Measurements from ENCODE around the gene APAF1.
A peak's percentile ranks its signal among the peaks of the same experiment; 100 is the strongest.

The APAF1 gene

DNA sequence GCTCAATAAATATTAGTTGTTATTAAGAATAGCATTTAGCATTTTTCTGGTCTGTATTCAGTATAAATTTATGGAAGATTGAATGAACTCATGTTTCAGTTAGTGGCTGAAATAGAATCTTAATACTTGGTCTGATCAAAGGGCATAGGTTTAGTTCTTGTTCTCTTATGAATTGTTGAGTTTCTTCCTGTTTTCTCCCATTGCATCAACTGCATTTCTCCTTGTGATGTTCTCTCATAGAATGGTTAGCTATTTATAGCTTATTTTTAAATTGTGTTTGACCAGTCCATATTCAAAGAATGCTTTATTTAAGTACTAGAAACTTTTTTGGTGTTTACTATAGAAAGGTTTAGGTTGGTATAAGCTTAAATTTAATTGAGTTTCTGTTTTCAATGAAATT is 29.8 kb downstream of the APAF1 start:
- DNase-seq: no peak

GRCh38 chr12:98678236-98678945 is 33.3 kb downstream of the APAF1 start:
- DNase-seq: no peak

DNA sequence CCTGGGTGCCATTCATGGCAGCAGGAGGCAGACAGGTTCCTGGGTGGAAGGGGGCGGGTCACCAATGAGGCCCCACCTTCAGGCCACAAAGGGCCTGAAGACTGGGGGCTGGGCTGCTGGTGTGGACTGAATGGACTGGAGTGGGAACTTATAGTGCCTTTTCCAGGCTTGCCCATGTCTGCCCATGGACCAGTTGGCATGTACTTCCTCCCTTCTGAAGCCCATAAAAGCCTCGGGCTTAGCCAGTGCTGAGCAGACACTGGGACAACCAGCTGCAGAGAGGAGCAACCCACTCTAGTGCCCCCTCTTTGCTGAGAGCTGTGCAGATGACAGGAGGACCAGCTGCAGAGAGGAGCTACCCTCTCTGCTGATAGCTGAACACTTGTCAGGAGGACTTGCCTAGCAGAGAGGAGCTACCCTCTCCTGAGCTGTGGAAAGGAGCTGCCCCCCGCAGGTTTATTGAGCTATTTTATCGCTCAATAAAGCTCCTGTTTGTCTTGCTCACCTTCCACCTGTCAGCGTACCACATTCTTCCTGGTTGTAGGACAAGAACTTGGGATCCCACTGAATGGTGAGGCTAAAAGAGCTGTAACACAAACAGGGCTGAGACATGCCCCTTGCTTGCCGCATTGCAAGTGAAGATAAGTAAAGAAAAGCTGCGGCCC is 34.0 kb downstream of the APAF1 start:
- no peak for DNase-seq

GRCh38 chr12:98679611-98680005 is 34.5 kb downstream of the APAF1 start:
- no peak for DNase-seq

- DNase-seq: no peak
These were observed 39.1 kb downstream of the APAF1 start for GRCh38 chr12:98684199-98684598.

DNA sequence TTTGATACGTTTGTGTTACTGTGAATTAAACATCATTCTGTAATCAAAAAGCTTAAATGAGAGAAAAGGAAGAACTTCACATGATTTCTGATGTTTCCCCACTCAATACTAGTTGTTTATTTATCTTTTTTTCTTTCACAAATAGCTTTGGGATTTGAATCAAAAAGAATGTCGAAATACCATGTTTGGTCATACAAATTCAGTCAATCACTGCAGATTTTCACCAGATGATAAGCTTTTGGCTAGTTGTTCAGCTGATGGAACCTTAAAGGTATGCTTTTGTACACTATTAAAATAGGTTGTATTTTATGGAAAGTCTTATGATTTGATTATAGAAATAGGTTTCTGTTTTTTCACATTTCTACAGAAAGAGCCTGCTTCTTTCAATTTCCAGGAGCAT is 41.5 kb downstream of the APAF1 start:
- DNase-seq: no peak

DNA sequence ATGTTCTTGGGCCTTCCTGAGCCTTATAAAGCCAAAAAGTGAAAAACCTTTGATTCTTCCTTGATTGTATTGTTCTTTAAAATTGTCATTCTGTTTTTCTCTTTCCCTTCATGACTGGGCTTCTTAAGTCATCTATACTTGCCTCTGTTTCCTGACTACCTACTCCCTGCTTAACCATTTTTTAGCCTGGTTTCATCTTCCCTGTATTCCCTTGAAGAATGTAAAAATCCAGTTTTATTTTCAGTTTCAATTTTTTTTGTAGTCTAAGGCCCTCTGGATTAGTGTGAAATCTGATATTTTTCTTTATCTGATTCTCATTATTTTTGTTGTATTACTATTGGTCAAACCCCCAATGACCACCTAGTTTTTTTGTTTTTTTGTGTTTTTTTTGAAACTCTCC is 46.3 kb downstream of the APAF1 start:
- DNase-seq: no peak

- no peak for DNase-seq
These were observed 51.1 kb downstream of the APAF1 start for GRCh38 chr12:98696036-98696646.

DNA sequence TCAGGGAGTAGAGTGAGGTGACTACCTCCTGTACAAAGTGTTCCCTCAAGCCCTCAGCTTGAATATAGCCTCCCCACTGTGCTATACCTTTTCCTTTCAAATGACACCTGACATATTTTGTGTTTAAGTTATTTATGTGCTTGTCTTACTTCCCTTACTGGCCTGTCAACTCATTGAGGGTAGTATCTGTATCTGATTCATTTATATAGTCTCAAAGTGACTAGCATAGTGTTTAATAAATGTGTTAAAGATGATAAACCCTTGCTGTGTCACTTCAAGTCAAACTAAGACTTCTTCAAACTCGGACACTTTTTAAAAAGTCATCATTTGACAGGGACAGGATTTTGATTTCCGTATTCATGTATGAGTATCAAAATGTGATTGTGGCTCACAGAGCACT is 52.1 kb downstream of the APAF1 start:
- DNase-seq: no peak

- DNase-seq: peak in 1 of 2 donors; percentile 64
These were observed 53.7 kb downstream of the APAF1 start for GRCh38 chr12:98698603-98699463.

DNA sequence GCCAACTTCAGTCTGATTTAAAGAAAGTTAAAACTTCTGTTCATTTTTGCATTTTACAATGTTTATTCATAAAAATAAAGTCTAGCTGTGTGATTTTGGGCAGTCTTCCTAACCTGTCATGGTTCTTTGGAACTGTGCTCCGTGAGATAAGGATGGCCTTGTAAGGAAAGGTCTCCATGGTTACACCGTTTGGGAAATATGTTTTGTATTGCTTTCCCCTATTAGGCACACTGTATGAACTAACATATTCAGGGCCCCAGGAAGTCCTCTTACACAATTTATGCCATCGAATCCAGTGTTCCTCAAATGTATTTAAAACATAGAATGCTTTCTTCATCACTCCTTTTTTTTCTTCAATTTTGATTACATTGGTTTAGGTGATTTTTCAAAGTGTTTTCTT is 54.5 kb downstream of the APAF1 start:
- no peak for DNase-seq

DNA sequence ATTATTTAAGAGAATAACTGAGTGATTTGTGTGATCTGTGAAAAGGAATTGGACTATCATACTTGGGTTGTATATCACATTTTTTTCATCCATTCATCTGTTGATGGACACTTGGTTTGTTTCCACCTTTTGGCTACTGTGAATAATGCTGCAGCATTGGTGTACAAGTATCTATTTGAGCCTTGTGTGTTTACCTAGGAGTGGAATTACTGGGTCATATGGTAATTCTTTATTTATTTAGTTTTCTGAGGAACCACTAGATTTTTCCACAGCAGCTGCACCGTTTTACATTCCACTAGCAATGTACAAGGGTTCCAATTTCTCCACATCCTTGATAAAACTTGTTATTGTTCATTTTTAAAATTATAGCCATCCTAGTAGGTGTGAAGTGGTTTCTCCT is 56.1 kb downstream of the APAF1 start:
- DNase-seq: no peak

DNA sequence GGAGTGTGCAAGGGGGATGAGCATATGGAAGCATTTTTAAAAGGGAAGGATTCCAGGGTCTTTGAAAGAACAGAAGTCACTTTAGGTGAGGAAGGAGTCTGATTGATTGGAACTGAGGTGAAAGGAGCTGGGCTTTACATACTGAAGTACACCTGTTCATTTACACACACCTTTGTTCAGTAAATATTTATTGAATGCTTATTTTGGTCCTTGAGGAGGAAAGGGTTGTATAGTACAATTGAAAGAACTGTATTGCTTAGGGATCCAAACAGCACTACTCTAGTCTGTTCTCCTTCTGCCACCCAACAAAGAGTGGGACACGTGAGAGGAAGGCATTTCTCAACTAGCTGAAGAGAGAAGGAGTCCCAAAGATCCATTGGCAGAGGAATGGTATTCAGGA is 63.9 kb downstream of the APAF1 start:
- DNase-seq: no peak

GRCh38 chr12:98714426-98714825 is 69.3 kb downstream of the APAF1 start:
- no peak for DNase-seq

- DNase-seq: peak in 1 of 2 donors; percentile 11
These were observed 74.7 kb downstream of the APAF1 start for GRCh38 chr12:98719515-98720504.

DNA sequence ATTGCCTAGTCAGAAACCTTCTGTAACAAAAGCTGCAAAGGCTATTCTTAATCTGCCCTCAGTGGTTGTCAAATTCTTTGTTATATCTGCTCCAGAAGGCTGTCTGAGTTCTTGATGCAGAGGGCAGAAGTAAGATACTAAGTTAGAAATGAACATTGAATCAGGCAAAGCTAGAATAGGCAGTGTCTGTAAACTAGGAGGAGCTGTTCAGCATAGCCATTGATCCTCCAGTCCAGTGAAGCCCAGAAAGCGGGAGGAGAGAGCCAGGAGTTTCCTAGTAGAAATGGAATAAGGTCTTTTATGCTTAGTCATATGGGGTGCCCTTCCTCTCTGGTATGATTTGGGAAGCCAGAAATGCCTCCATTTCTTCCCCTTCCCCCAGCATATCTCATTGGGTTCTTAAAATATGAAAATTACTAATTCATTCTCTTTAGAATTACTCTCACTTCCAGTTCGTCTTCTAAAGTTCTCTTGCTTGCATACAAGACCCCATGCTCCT is 76.2 kb downstream of the APAF1 start:
- DNase-seq: no peak

DNA sequence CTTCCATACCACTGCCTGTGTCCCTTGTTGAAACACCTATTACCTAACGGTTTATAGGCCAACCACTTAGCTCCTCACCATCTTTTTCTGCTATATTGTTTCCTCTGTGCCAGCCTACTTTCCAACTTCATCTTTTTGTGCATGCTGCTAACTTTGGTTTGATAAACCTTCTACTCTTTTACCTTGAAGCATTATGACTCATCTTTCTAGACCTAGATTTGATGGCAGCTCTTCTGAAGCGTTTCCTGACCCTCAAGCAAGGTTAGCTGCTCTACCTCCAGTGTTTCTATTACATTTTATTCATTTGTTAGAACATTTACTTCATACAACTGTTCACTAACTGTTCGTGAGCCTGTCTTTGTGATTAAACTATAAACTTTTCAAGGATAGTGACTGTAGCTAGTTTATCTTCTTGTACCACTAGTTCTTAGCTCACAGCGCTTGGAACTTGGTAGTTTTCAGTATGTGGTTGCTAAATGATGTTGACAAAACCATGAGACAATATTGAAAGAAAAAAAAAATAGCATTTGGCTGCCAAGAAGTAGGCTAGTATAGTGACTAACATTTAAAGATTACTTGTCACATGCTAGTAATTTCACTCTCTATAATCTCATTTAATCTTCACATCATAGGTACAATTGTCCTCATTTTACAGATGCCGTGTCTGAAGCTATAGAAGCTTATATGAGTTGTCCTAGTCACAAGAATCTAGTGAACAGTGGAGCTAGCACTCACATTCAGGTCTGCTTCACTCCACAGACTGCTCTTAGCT is 79.5 kb downstream of the APAF1 start:
- no peak for DNase-seq

DNA sequence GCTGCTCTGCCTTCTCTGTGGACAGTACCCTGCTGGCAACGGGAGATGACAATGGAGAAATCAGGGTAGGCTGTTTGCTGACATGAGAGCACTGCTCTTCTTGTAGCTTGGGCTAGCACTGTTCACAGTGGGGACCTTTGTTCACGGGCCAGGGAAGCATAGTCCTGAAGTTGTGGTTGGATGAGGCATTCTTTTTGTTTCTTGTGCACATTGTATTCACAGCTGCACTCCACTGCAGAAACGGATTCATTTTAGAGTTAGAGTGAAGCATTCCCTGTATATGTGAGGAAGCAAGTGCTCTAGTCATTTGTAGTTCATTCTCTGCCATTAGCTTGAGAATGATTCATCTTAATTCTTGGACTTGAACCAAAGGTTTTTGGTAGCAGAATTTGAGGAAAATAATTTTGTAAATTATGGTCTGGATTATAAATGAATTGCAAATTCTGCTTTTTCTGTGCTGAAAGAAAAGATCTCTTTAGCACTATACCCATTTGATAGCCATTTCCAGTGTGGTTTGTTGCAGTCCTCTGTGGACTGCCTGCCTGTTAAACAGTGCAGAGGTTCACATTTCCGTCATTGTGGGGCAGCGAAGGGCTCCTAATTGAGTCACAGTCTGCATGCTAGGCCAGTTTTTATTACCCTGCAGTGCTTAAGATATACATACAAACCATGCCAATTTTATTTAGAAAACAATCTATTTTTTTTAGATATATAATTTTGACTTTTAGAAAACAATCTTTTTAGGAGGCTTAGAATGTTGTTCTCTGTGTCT is 80.6 kb downstream of the APAF1 start:
- peak in 1 of 2 donors; percentile 2 for DNase-seq

DNA sequence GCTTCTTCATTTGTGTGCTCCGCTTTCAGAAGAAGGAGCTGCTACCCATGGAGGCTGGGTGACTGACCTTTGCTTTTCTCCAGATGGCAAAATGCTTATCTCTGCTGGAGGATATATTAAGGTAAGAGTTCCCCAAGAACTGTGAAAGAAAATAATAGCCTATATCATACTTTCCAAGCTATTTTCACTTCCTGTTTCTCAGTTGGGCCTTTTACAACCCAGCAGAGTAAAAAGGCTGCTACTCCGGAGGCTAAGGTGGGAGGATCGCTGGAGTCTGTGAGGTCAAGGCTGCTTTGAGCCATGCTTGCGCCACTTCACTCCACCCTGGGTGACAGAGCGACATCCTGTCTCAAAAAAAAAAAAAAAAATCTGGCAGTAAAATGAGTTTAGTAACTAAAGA is 82.1 kb downstream of the APAF1 start:
- no peak for DNase-seq

GRCh38 chr12:98730412-98730811 is 85.3 kb downstream of the APAF1 start:
- no peak for DNase-seq
